ENCODE data around the gene TNFRSF14. TPM values are rescaled to one million over a fixed set of nuclear protein-coding genes. Genes with fewer than 3 reads are reported as not detected.

Gene TNFRSF14
- total and polyA plus RNA-seq, 9 of the 15 experiments (the other 6 are each of a cell fraction or from before 2014, with no cell fraction given), result 0.11 to 2.3 (median 0.68) TPM; not detected in 2

DNA sequence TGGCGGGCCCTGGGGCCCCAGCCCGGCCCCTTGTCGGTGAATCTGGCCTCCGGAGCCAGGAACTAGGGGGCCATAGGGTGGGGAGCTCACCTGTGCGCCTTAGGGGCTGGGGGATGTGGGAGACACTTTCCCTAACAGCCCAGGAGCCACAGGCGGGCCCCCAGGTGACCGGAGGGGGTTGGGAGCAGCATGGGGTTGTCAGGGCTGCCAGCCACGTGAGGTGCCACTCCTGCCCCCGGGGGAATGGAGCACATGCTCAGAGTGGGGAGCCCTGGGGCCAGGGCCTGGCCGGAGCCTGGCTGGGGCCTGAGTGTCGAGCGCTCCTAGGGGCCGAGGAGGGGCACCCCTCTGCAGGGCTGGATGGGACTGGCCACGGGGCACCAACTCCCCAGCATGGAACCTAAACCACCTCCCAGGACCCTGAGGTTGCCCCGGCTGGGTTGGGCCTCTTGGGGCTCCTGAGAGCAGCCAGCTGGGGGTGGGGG is 50.3 kb downstream of the TNFRSF14 start (continued):
- no peak for TF ChIP-seq RERE (CRISPR knock-in tag; IDR thresholded peaks at IDR 0.05; ENCODE audit: borderline replicate concordance)

GRCh38 chr1:2606881-2607621 is 50.9 kb downstream of the TNFRSF14 start:
- in situ Hi-C loops (cut with MboI), result no loop called here

More at GRCh38 chr1:2606881-2607621, 50.9 kb downstream of the TNFRSF14 start:
- DNase-seq (ENCODE audit: extremely low read depth in 1 of 4, low spot score in 3 of 4), result no peak
- no peak overlapping the region for H3K27ac ChIP-seq (ENCODE audit: extremely low read depth, low read depth, low read length)
- no peak overlapping the region for H3K4me3 ChIP-seq
- CTCF ChIA-PET (ENCODE audit: low intra/inter-chr PET ratio), result no interaction called here
- no peaks in the 10 kb centered on the region for H3K79me2 ChIP-seq (ENCODE audit: control insufficient read depth, insufficient read depth, low read length)
- FAIRE-seq, result no peak
- intact Hi-C loops (cut with micrococcal nuclease), result no loop called here
- no TSS peak for BruUV-seq (replicated peaks)
- H3K9me1 ChIP-seq (ENCODE audit: control insufficient read depth, insufficient read depth, low read length), result no peaks in the 10 kb centered on the region
- H3K27me3 ChIP-seq (ENCODE audit: control insufficient read depth in 2 of 2, insufficient read depth in 2 of 2, low read length in 2 of 2), result peaks cover 22 to 60% of the 10 kb centered on the region in 2 experiments; a peak in 4 of 5 replicates
- TF ChIP-seq MTA3 (IDR thresholded peaks at IDR 0.05; ENCODE audit: borderline replicate concordance), result no peak
- no peak for TF ChIP-seq ZNF436 (CRISPR knock-in tag; IDR thresholded peaks at IDR 0.05)
- TF ChIP-seq BHLHE40 (IDR thresholded peaks at IDR 0.05; ENCODE audit: low read length), result 0 out of 2 replicates have a peak, but pooled peaks have one; percentile 7
- no peak for TF ChIP-seq HDGF (IDR thresholded peaks at IDR 0.05)
- TF ChIP-seq ESRRB (CRISPR knock-in tag; IDR thresholded peaks at IDR 0.05; ENCODE audit: borderline replicate concordance), result no peak
- 9% methylated on average over 25 of the region's 36 CpGs for WGBS (ENCODE audit: insufficient coverage, low coverage, missing lambda C conversion rate)
- peaks cover 4% of the 10 kb centered on the region; the same call in 1 of the 2 replicates for H4K20me1 ChIP-seq (replicated peaks; ENCODE audit: control insufficient read depth, insufficient read depth, low read length)
- POLR2A ChIA-PET, result no interaction called here
- no peak overlapping the region for H3K9ac ChIP-seq (ENCODE audit: insufficient read depth in 1 of 2, low read depth in 2 of 2, low read length in 2 of 2)
- no peaks in the 10 kb centered on the region for H3K36me3 ChIP-seq (ENCODE audit: control insufficient read depth, insufficient read depth, low read length)
- H3K4me2 ChIP-seq (ENCODE audit: insufficient read depth, low read length), result no peak overlapping the region
- H3K9me3 ChIP-seq (replicated peaks; ENCODE audit: control insufficient read depth, insufficient read depth, low read depth, low read length), result no peaks in the 10 kb centered on the region
- no peak for ATAC-seq
- peaks cover 0 to 52% of the 10 kb centered on the region in 2 experiments; a peak in 2 of 5 replicates for H3K4me1 ChIP-seq (replicated peaks in 1 of 2; ENCODE audit: control insufficient read depth in 2 of 2, insufficient read depth in 2 of 2, low read length in 2 of 2)
- H2AFZ ChIP-seq (ENCODE audit: low read depth, low read length), result no peak overlapping the region
